Colonic mucosa (tissue), 4 donors: ENCODE data around the gene LRRC31. TPM values are rescaled to one million over a fixed set of nuclear protein-coding genes. Genes with fewer than 3 reads are reported as not detected.

Experiments used
- DNase-seq: peaks from one replicate; pipeline ENCODE4 v3.0.0-alpha.2; 2020
- H3K27ac ChIP-seq: fragments of 200-600 bp; one replicate; pipeline ENCODE4 v1.8.0; 2021
- H3K27me3 ChIP-seq: fragments of 200-600 bp; one replicate; pipeline ENCODE4 v1.8.0; 2021
- H3K36me3 ChIP-seq: fragments of 200-600 bp; one replicate; pipeline ENCODE4 v1.8.0; 2021
- H3K4me1 ChIP-seq: fragments of 200-600 bp; one replicate; pipeline ENCODE4 v1.8.0; 2021; ENCODE audit warnings: mild to moderate bottlenecking
- H3K4me3 ChIP-seq: fragments of 200-600 bp; one replicate; pipeline ENCODE4 v1.8.0; 2021
- H3K9ac ChIP-seq, 2 donors: one replicate each; pipeline ENCODE4 v1.7.0; 2013; ENCODE audit warnings: control low read depth in 2 of 2, low read depth in 2 of 2, low read length in 2 of 2
- H3K9me3 ChIP-seq: fragments of 200-600 bp; one replicate; pipeline ENCODE4 v1.8.0; 2021
- intact Hi-C: fragments of 100-400 bp; cut with DNase I; formaldehyde crosslinking; loops from one replicate; pipeline ENCODE4 v1.14.1; 2022
- total RNA-seq, 2 donors: library from RNA; stranded (reverse); fragmentation: NEBNext Ultra II Directional in 1 of 2; extraction: Animal tissue kit (Norgen Biotek cat#: 25700) in 1 of 2; gene quantifications; one replicate each; pipeline ENCODE4 v1.2.1, GENCODE V29; 2021
- TF ChIP-seq, protein P1 (sequence below): fragments of 200-600 bp; IDR thresholded peaks from one replicate; pipeline ENCODE4 v1.8.0; 2022; ENCODE audit warnings: antibody characterized with exemption, mild to moderate bottlenecking
- donor health status: healthy.
- donor health status: DM: no; HTN: no; CAD: no.
- donor health status: DM: no; HTN: no; CAD: no.

The LRRC31 gene
- total RNA-seq, 2 donors from 2014 or later, result 42.0 to 66.0 TPM

GRCh38 chr3:169841171-169841570 lies 28.6 kb downstream of the LRRC31 start:
- H3K27ac ChIP-seq, result no peak overlapping the region

DNA sequence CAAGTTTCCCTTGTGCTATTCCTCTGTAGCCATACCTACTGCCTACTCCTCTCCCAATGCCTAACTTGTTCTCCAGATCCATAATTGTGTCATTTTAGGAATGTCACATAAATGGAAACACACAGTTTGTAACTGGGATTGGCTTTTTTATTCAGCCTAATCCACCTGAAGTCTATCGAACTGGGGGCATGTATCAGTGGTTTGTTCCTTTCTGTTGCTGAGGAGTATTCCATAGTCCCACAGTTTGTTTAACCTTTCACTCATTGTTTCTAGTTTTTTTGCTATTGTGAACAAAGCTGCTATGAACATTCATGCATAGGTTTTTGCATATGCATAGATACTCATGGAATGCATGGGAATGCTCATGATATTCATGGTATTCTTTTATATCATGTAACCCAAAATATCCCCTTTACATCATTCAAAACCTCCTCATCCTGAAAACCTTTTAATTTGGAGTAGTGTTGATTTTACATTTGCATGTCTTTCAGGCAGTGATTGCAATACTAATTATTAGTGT lies 31.2 kb downstream of the LRRC31 start:
- Histone ChIP-seq H3K36me3 (no peaks in the 10 kb centered on the region), H3K9me3 (no peaks in the 10 kb centered on the region), H3K4me1 (peaks cover 4% of the 10 kb centered on the region), H3K4me3 (no peak overlapping the region), H3K27me3 (no peaks in the 10 kb centered on the region), H3K9ac (no peak overlapping the region), H3K27ac (no peak overlapping the region)
- TF ChIP-seq, protein P1, sequence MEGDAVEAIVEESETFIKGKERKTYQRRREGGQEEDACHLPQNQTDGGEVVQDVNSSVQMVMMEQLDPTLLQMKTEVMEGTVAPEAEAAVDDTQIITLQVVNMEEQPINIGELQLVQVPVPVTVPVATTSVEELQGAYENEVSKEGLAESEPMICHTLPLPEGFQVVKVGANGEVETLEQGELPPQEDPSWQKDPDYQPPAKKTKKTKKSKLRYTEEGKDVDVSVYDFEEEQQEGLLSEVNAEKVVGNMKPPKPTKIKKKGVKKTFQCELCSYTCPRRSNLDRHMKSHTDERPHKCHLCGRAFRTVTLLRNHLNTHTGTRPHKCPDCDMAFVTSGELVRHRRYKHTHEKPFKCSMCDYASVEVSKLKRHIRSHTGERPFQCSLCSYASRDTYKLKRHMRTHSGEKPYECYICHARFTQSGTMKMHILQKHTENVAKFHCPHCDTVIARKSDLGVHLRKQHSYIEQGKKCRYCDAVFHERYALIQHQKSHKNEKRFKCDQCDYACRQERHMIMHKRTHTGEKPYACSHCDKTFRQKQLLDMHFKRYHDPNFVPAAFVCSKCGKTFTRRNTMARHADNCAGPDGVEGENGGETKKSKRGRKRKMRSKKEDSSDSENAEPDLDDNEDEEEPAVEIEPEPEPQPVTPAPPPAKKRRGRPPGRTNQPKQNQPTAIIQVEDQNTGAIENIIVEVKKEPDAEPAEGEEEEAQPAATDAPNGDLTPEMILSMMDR, result no peak
- DNase-seq, result no peak
- intact Hi-C loops, result no loop called here

More at GRCh38 chr3:169841171-169841570, 28.6 kb downstream of the LRRC31 start:
- no peaks in the 10 kb centered on the region for H3K36me3 ChIP-seq
- no peaks in the 10 kb centered on the region for H3K4me1 ChIP-seq
- no peak for DNase-seq
- H3K9ac ChIP-seq, result no peak overlapping the region
- no peaks in the 10 kb centered on the region for H3K9me3 ChIP-seq
- no peaks in the 10 kb centered on the region for H3K27me3 ChIP-seq
- no peak overlapping the region for H3K4me3 ChIP-seq
- intact Hi-C loops, result no loop called here
- TF ChIP-seq, protein P1, result no peak

DNA sequence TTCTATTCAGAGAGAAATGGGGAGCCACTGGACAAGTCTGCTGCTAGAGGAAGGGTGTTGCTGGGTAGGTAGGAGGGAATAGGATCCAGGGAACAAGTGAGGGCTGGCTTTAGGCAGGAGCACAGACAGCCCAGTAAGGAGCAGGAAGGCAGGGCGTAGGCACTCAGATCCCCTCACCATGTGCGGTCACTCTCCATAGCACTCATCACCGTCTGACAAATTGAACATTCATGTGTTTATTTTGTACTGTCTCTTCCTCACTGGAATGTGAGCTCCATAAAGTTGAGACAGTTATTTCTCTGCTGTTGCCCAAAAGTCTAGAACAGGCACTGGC lies 32.8 kb downstream of the LRRC31 start:
- no peaks in the 10 kb centered on the region for H3K9me3 ChIP-seq
- TF ChIP-seq, protein P1, result no peak
- H3K4me1 ChIP-seq, result peaks cover 4% of the 10 kb centered on the region
- H3K27ac ChIP-seq, result no peak overlapping the region
- H3K4me3 ChIP-seq, result no peak overlapping the region
- no peaks in the 10 kb centered on the region for H3K27me3 ChIP-seq
- H3K9ac ChIP-seq, result no peak overlapping the region
- intact Hi-C loops, result no loop called here
- no peak for DNase-seq
- no peaks in the 10 kb centered on the region for H3K36me3 ChIP-seq

DNA sequence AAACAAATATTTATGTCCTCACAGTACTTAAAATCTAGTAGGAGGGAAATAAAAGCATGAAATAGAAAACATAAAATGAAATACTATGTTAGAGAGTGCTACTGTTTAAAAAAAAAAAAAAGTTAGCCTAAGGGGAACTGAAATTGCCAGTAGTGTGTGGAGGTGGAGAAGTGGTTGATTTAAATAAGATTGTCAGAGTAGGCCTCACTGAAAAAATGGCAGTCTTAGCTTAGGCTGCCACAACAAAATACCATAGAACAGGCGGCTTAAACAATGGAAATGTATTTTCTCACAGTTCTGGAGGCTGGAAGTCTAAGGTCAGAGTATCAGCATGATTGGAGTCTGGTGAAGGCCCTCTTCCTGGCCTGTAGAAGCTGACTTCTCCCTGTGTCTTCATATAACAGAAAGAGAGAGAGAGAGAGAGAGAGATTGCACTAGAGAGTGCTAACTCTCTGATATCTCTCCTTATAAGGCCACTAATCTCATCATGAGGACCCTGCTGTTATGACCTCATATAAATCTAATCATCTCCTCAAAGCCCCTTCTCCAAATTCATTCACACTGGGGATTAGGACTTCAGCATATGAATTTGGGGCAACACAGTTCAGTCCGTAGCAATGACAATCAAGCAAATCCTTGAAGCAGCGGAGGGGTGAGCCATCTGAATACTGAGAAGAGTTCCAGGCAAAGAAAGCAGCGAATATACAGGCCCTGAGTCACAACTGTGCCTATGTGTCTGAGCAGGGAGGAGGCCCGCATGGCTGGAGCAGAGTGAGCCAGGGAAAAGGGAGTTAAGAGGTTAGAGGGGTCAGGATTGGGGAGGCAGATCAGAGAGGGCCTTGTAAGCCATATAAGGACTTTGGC lies 33.4 kb downstream of the LRRC31 start:
- Histone ChIP-seq H3K9me3 (no peaks in the 10 kb centered on the region), H3K4me1 (peaks cover 4% of the 10 kb centered on the region), H3K27me3 (no peaks in the 10 kb centered on the region), H3K36me3 (no peaks in the 10 kb centered on the region), H3K27ac (no peak overlapping the region), H3K9ac (no peak overlapping the region), H3K4me3 (no peak overlapping the region)
- TF ChIP-seq, protein P1, result no peak
- no peak for DNase-seq
- intact Hi-C loops, result no loop called here

- intact Hi-C loops, result no loop called here
- H3K27ac ChIP-seq, result no peak overlapping the region
- TF ChIP-seq, protein P1, result no peak
These were observed 34.2 kb downstream of the LRRC31 start for GRCh38 chr3:169835533-169835932.

More at GRCh38 chr3:169835533-169835932, 34.2 kb downstream of the LRRC31 start:
- H3K4me1 ChIP-seq, result peaks cover 4% of the 10 kb centered on the region
- no peaks in the 10 kb centered on the region for H3K27me3 ChIP-seq
- H3K4me3 ChIP-seq, result no peak overlapping the region
- DNase-seq, result no peak
- no peaks in the 10 kb centered on the region for H3K36me3 ChIP-seq
- H3K9me3 ChIP-seq, result no peaks in the 10 kb centered on the region
- H3K9ac ChIP-seq, result no peak overlapping the region
